ENCODE results near the gene BTBD9. TPM values are rescaled to one million over a fixed set of nuclear protein-coding genes. Genes with fewer than 3 reads are reported as not detected.

The BTBD9 gene
- total and polyA plus RNA-seq, 2 experiments from 2014 or later = 13.0 to 17.0 TPM

GRCh38 chr6:38400101-38400500, 239.6 kb downstream of the BTBD9 start:
- Histone ChIP-seq H3K36me3 (replicated peaks; ENCODE audit: insufficient read depth, low read depth) (no peaks in the 10 kb centered on the region), H3K9me2 (replicated peaks; ENCODE audit: insufficient read depth) (no peaks in the 10 kb centered on the region), H4K20me1 (ENCODE audit: insufficient read depth, poor library complexity, severe bottlenecking) (no peaks in the 10 kb centered on the region), H3K27me3 (no peaks in the 10 kb centered on the region), H3K27ac (no peak overlapping the region), H2AFZ (no peak overlapping the region), H3K79me2 (no peaks in the 10 kb centered on the region), H3K4me1 (ENCODE audit: insufficient read depth) (peaks cover 11% of the 10 kb centered on the region), H3K4me3 (no peak overlapping the region), H3K4me2 (no peak overlapping the region), H3K9me3 (ENCODE audit: low read depth) (no peaks in the 10 kb centered on the region)
- TF ChIP-seq EZH2phosphoT487 (IDR thresholded peaks at IDR 0.05; ENCODE audit: low read depth, severe bottlenecking, unreplicated experiment) (no peak), CTCF (IDR thresholded peaks at IDR 0.05; ENCODE audit: poor library complexity) (no peak), EZH2 (IDR thresholded peaks at IDR 0.05; ENCODE audit: borderline replicate concordance) (no peak)
- no peak for DNase-seq (ENCODE audit: low spot score)
- WGBS (ENCODE audit: low lambda C conversion rate, missing lambda C conversion rate) = 50% methylated on average over 3 of the region's 3 CpGs

- Histone ChIP-seq H3K27ac (no peak overlapping the region), H3K36me3 (replicated peaks; ENCODE audit: insufficient read depth, low read depth) (no peaks in the 10 kb centered on the region), H3K79me2 (no peaks in the 10 kb centered on the region), H3K9me2 (replicated peaks; ENCODE audit: insufficient read depth) (no peaks in the 10 kb centered on the region), H4K20me1 (ENCODE audit: insufficient read depth, poor library complexity, severe bottlenecking) (no peaks in the 10 kb centered on the region), H3K4me1 (ENCODE audit: insufficient read depth) (no peaks in the 10 kb centered on the region), H3K4me2 (no peak overlapping the region), H3K4me3 (no peak overlapping the region), H2AFZ (no peak overlapping the region), H3K27me3 (no peaks in the 10 kb centered on the region), H3K9me3 (ENCODE audit: low read depth) (no peaks in the 10 kb centered on the region)
- no peak for DNase-seq (ENCODE audit: low spot score)
- 97% methylated on average over 3 of the region's 3 CpGs for WGBS (ENCODE audit: low lambda C conversion rate, missing lambda C conversion rate)
- no peak for TF ChIP-seq EZH2 (IDR thresholded peaks at IDR 0.05; ENCODE audit: borderline replicate concordance)
Observed at GRCh38 chr6:38396209-38396608, 243.5 kb downstream of the BTBD9 start.

GRCh38 chr6:38393986-38394385, 245.7 kb downstream of the BTBD9 start:
- H4K20me1 ChIP-seq (ENCODE audit: insufficient read depth, poor library complexity, severe bottlenecking) = no peaks in the 10 kb centered on the region
- H2AFZ ChIP-seq = no peak overlapping the region
- no peaks in the 10 kb centered on the region for H3K27me3 ChIP-seq
- DNase-seq (ENCODE audit: low spot score) = no peak
- H3K27ac ChIP-seq = no peak overlapping the region
- H3K9me3 ChIP-seq (ENCODE audit: low read depth) = no peaks in the 10 kb centered on the region
- WGBS (ENCODE audit: low lambda C conversion rate, missing lambda C conversion rate) = 96% methylated on average over 1 of the region's 1 CpG
- H3K4me3 ChIP-seq = no peak overlapping the region
- H3K9me2 ChIP-seq (replicated peaks; ENCODE audit: insufficient read depth) = no peaks in the 10 kb centered on the region
- H3K4me2 ChIP-seq = no peak overlapping the region
- peaks cover under 1% of the 10 kb centered on the region for H3K4me1 ChIP-seq (ENCODE audit: insufficient read depth)
- TF ChIP-seq EZH2phosphoT487 (IDR thresholded peaks at IDR 0.05; ENCODE audit: low read depth, severe bottlenecking, unreplicated experiment) (no peak), CTCF (IDR thresholded peaks at IDR 0.05; ENCODE audit: poor library complexity) (no peak), EZH2 (IDR thresholded peaks at IDR 0.05; ENCODE audit: borderline replicate concordance) (no peak)
- H3K79me2 ChIP-seq = no peaks in the 10 kb centered on the region
- H3K36me3 ChIP-seq (replicated peaks; ENCODE audit: insufficient read depth, low read depth) = no peaks in the 10 kb centered on the region

- Histone ChIP-seq H3K4me2 (no peak overlapping the region), H2AFZ (no peak overlapping the region)
Observed at GRCh38 chr6:38391626-38392579, 247.8 kb downstream of the BTBD9 start.

More at GRCh38 chr6:38391626-38392579, 247.8 kb downstream of the BTBD9 start:
- H3K27ac ChIP-seq = no peak overlapping the region
- no peaks in the 10 kb centered on the region for H3K79me2 ChIP-seq
- H3K4me1 ChIP-seq (ENCODE audit: insufficient read depth) = peaks cover 9% of the 10 kb centered on the region
- no peaks in the 10 kb centered on the region for H3K9me3 ChIP-seq (ENCODE audit: low read depth)
- no peaks in the 10 kb centered on the region for H3K27me3 ChIP-seq
- TF ChIP-seq CTCF (IDR thresholded peaks at IDR 0.05; ENCODE audit: poor library complexity) (no peak), EZH2phosphoT487 (IDR thresholded peaks at IDR 0.05; ENCODE audit: low read depth, severe bottlenecking, unreplicated experiment) (no peak), EZH2 (IDR thresholded peaks at IDR 0.05; ENCODE audit: borderline replicate concordance) (no peak)
- 91% methylated on average over 9 of the region's 9 CpGs for WGBS (ENCODE audit: low lambda C conversion rate, missing lambda C conversion rate)
- no peak overlapping the region for H3K4me3 ChIP-seq
- H3K9me2 ChIP-seq (replicated peaks; ENCODE audit: insufficient read depth) = no peaks in the 10 kb centered on the region
- peak; percentile 8 for DNase-seq (ENCODE audit: low spot score)
- no peaks in the 10 kb centered on the region for H4K20me1 ChIP-seq (ENCODE audit: insufficient read depth, poor library complexity, severe bottlenecking)
- H3K36me3 ChIP-seq (replicated peaks; ENCODE audit: insufficient read depth, low read depth) = no peaks in the 10 kb centered on the region

Data from hepatocyte (in vitro differentiated cells).